GM23338 (cell line): ENCODE data around the gene OTUB2. TPM values are rescaled to one million over a fixed set of nuclear protein-coding genes. Genes with fewer than 3 reads are reported as not detected.

Experiments used
- ATAC-seq: fragments of 200-7000 bp; cut with Tn5 transposase; 3 replicates; pipeline ENCODE4 v1.9.1; 2020
- DNase-seq: peaks from one replicate; pipeline ENCODE4 v3.0.0-alpha.2; 2015; ENCODE audit warnings: low spot score
- H2AFZ ChIP-seq: fragments of 200-600 bp; sonication (generic); 2 replicates; pipeline ENCODE4 v1.8.0; 2016; ENCODE audit warnings: antibody characterized with exemption, mild to moderate bottlenecking, moderate library complexity
- H3F3A ChIP-seq: fragments of 200-600 bp; sonication (generic); replicated peaks from 2 replicates; pipeline ENCODE4 v1.8.0; 2017; ENCODE audit warnings: antibody characterized with exemption, mixed run types, low read depth
- H3K27ac ChIP-seq: fragments of 200-600 bp; sonication (generic); 2 replicates; pipeline ENCODE4 v1.6.1; 2016; ENCODE audit warnings: low read depth
- H3K27me3 ChIP-seq: fragments of 200-600 bp; sonication (generic); 2 replicates; pipeline ENCODE4 v1.8.0; 2016; ENCODE audit warnings: mild to moderate bottlenecking, mixed run types, moderate library complexity; ENCODE audit not compliant: insufficient read depth
- H3K36me3 ChIP-seq: fragments of 200-600 bp; sonication (generic); 2 replicates; pipeline ENCODE4 v1.8.0; 2016; ENCODE audit warnings: mild to moderate bottlenecking; ENCODE audit not compliant: insufficient read depth
- H3K4me1 ChIP-seq: fragments of 200-600 bp; sonication (generic); 2 replicates; pipeline ENCODE4 v1.8.0; 2016; ENCODE audit warnings: mild to moderate bottlenecking, moderate library complexity; ENCODE audit not compliant: insufficient read depth
- H3K4me2 ChIP-seq: fragments of 200-600 bp; sonication (generic); 2 replicates; pipeline ENCODE4 v1.7.1; 2017; ENCODE audit warnings: mixed run types
- H3K4me3 ChIP-seq: fragments of 200-600 bp; sonication (generic); 2 replicates; pipeline ENCODE4 v1.6.1; 2016; ENCODE audit warnings: mixed run types
- H3K79me2 ChIP-seq: fragments of 200-600 bp; sonication (generic); replicated peaks from 2 replicates; pipeline ENCODE4 v1.8.0; 2017; ENCODE audit warnings: mild to moderate bottlenecking; ENCODE audit not compliant: insufficient read depth
- H3K9me2 ChIP-seq: fragments of 200-600 bp; sonication (generic); 2 replicates; pipeline ENCODE4 v1.8.0; 2017; ENCODE audit not compliant: insufficient read depth
- H4K20me1 ChIP-seq: fragments of 200-600 bp; sonication (generic); replicated peaks from 2 replicates; pipeline ENCODE4 v1.8.0; 2017; ENCODE audit warnings: mild to moderate bottlenecking; ENCODE audit not compliant: insufficient read depth
- H3K27ac Mint-ChIP-seq: 2 replicates; pipeline ENCODE4 v1.8.0; 2020; ENCODE audit warnings: inconsistent platforms, mild to moderate bottlenecking, moderate library complexity, mixed read lengths
- H3K27me3 Mint-ChIP-seq: 3 replicates; pipeline ENCODE4 v1.8.0; 2022; ENCODE audit warnings: low read depth, mild to moderate bottlenecking, moderate library complexity, mixed read lengths, inconsistent platforms; ENCODE audit not compliant: insufficient read depth, poor library complexity
- H3K36me3 Mint-ChIP-seq: 3 replicates; pipeline ENCODE4 v1.8.0; 2021; ENCODE audit warnings: low read depth, mild to moderate bottlenecking, inconsistent platforms, moderate library complexity, mixed read lengths
- H3K4me1 Mint-ChIP-seq: 3 replicates; pipeline ENCODE4 v1.8.0; 2020; ENCODE audit warnings: mild to moderate bottlenecking, inconsistent platforms, mixed read lengths
- H3K4me3 Mint-ChIP-seq: 3 replicates; pipeline ENCODE4 v1.8.0; 2021; ENCODE audit warnings: moderate library complexity, mild to moderate bottlenecking, inconsistent platforms, mixed read lengths
- H3K9me3 Mint-ChIP-seq: 3 replicates; pipeline ENCODE4 v1.8.0; 2020; ENCODE audit warnings: moderate library complexity, mild to moderate bottlenecking, inconsistent platforms, mixed read lengths
- CREB1 ChIP-seq: fragments of 250-450 bp; sonication (Bioruptor Pico); IDR thresholded peaks from 2 replicates; pipeline ENCODE4 v1.5.0; 2020; ENCODE audit warnings: low read depth, mild to moderate bottlenecking, moderate library complexity
- EZH2 ChIP-seq: fragments of 200-600 bp; sonication (generic); IDR thresholded peaks from one replicate; pipeline ENCODE4 v1.8.0; 2017; ENCODE audit warnings: antibody characterized with exemption, mild to moderate bottlenecking, low read depth; ENCODE audit not compliant: unreplicated experiment
- EZH2phosphoT487 ChIP-seq: fragments of 200-600 bp; sonication (generic); IDR thresholded peaks from one replicate; pipeline ENCODE4 v1.8.1; 2018; ENCODE audit warnings: antibody characterized with exemption; ENCODE audit not compliant: unreplicated experiment
- JUNB ChIP-seq: IDR thresholded peaks from one replicate; pipeline ENCODE4 v1.6.1; 2016; ENCODE audit warnings: antibody characterized with exemption; ENCODE audit not compliant: unreplicated experiment
- NANOG ChIP-seq: IDR thresholded peaks from 2 replicates; pipeline ENCODE4 v1.6.1; 2016; ENCODE audit warnings: antibody characterized with exemption, borderline replicate concordance
- POLR2AphosphoS5 ChIP-seq: IDR thresholded peaks from 2 replicates; pipeline ENCODE4 v1.6.1; 2016; ENCODE audit warnings: antibody characterized with exemption, low read depth
- STAT1 ChIP-seq: IDR thresholded peaks from one replicate; pipeline ENCODE4 v1.6.1; 2016; ENCODE audit warnings: antibody characterized with exemption; ENCODE audit not compliant: unreplicated experiment
- ZNF331 ChIP-seq: fragments of 250-450 bp; sonication (Bioruptor Pico); IDR thresholded peaks from 2 replicates; pipeline ENCODE4 v1.5.0; 2020; ENCODE audit warnings: low read depth, mild to moderate bottlenecking, moderate library complexity
- polyA plus RNA-seq: library from polyadenylated mRNA; unstranded; fragments of >200 nt; fragmentation: Nextera tagmentation; extraction: Ambion mirVana; gene quantifications from 2 replicates; pipeline ENCODE4 v1.2.1, GENCODE V29; 2016
- total RNA-seq: library from RNA; depleted of rRNA; stranded (reverse); fragments of >200 nt; shearing (Covaris generic); gene quantifications from 2 replicates; pipeline ENCODE4 v1.2.3, GENCODE V29; 2014
- TF ChIP-seq, protein P1 (sequence below): fragments of 250-450 bp; sonication (Bioruptor Pico); IDR thresholded peaks from 2 replicates; pipeline ENCODE4 v1.5.0; 2020; ENCODE audit warnings: mild to moderate bottlenecking, moderate library complexity
- TF ChIP-seq, protein P2 (sequence below): IDR thresholded peaks from one replicate; pipeline ENCODE4 v1.6.1; 2018; ENCODE audit warnings: antibody characterized with exemption; ENCODE audit not compliant: unreplicated experiment
- TF ChIP-seq, protein P3 (sequence below), 2 experiments: fragments of 200-600 bp in 1 of 2; sonication (generic) in 1 of 2; conservative IDR thresholded peaks; 2 replicates each; pipeline versions ENCODE4 v1.5.1 to v1.6.1; 2016 to 2017; ENCODE audit warnings: antibody characterized with exemption in 2 of 2, low read depth in 2 of 2, mild to moderate bottlenecking in 2 of 2, moderate library complexity in 1 of 2

Gene OTUB2
- total and polyA plus RNA-seq, 2 experiments from 2014 or later, result 2.1 to 4.1 TPM

DNA sequence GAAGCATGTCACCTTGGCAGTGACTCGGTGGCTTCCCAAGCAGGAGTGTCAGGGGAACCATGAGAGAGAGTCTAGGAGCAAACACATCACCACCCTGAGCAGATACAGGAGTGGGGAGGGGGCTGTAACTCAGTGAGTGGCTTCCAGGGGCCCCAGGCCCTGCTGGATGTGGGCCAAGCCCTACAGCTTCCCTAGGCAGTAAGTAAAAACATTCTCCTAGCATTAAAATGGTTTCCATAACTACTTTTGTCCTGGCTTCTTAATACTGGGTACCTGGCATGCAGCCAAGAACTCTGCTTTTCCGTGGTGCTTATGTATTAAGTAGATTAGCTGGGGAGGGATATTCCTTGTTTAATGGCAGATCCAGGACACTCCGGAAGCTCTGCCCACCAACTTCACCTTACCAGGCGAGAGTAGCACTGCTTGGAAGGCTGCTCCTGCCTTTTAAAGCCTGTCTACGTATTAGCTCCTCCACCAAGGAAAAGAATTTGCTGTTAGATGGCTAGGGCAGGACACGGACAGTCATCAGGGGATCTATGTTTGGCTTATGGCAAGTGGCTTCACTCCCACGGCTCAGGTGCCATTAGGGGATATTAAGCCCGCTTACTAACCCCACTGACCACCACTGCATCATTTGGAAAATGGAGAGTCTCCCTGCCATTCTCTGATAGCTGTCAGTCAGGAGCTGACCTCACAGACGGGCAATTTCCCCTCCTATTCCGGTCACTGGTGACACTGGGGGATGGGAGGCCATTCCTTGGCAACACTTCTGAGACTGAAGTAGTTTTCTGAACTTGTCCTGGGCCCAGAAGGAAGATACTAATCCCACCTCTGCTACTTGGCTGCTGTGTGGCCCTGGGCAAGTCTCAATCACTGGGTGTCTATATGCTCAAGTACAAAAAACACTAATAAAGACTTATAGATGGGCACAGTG lies 22.8 kb downstream of the OTUB2 start:
- Mint-ChIP-seq H3K9me3 (no peaks in the 10 kb centered on the region), H3K36me3 (peaks cover 68% of the 10 kb centered on the region), H3K27ac (no peak overlapping the region), H3K4me3 (no peak overlapping the region), H3K27me3 (peaks cover 7% of the 10 kb centered on the region), H3K4me1 (peaks cover 10% of the 10 kb centered on the region; the same call in 2 of the 3 replicates)
- Histone ChIP-seq H3K27ac (no peak overlapping the region), H3K4me3 (no peak overlapping the region), H3K36me3 (peaks cover 20% of the 10 kb centered on the region), H4K20me1 (peaks cover 3% of the 10 kb centered on the region), H3K9me2 (no peaks in the 10 kb centered on the region), H3K4me1 (no peaks in the 10 kb centered on the region), H3K27me3 (no peaks in the 10 kb centered on the region), H2AFZ (no peak overlapping the region), H3F3A (no peaks in the 10 kb centered on the region), H3K79me2 (no peaks in the 10 kb centered on the region), H3K4me2 (no peak overlapping the region)
- ATAC-seq (no peak), DNase-seq (no peak)
- TF ChIP-seq, protein P1, sequence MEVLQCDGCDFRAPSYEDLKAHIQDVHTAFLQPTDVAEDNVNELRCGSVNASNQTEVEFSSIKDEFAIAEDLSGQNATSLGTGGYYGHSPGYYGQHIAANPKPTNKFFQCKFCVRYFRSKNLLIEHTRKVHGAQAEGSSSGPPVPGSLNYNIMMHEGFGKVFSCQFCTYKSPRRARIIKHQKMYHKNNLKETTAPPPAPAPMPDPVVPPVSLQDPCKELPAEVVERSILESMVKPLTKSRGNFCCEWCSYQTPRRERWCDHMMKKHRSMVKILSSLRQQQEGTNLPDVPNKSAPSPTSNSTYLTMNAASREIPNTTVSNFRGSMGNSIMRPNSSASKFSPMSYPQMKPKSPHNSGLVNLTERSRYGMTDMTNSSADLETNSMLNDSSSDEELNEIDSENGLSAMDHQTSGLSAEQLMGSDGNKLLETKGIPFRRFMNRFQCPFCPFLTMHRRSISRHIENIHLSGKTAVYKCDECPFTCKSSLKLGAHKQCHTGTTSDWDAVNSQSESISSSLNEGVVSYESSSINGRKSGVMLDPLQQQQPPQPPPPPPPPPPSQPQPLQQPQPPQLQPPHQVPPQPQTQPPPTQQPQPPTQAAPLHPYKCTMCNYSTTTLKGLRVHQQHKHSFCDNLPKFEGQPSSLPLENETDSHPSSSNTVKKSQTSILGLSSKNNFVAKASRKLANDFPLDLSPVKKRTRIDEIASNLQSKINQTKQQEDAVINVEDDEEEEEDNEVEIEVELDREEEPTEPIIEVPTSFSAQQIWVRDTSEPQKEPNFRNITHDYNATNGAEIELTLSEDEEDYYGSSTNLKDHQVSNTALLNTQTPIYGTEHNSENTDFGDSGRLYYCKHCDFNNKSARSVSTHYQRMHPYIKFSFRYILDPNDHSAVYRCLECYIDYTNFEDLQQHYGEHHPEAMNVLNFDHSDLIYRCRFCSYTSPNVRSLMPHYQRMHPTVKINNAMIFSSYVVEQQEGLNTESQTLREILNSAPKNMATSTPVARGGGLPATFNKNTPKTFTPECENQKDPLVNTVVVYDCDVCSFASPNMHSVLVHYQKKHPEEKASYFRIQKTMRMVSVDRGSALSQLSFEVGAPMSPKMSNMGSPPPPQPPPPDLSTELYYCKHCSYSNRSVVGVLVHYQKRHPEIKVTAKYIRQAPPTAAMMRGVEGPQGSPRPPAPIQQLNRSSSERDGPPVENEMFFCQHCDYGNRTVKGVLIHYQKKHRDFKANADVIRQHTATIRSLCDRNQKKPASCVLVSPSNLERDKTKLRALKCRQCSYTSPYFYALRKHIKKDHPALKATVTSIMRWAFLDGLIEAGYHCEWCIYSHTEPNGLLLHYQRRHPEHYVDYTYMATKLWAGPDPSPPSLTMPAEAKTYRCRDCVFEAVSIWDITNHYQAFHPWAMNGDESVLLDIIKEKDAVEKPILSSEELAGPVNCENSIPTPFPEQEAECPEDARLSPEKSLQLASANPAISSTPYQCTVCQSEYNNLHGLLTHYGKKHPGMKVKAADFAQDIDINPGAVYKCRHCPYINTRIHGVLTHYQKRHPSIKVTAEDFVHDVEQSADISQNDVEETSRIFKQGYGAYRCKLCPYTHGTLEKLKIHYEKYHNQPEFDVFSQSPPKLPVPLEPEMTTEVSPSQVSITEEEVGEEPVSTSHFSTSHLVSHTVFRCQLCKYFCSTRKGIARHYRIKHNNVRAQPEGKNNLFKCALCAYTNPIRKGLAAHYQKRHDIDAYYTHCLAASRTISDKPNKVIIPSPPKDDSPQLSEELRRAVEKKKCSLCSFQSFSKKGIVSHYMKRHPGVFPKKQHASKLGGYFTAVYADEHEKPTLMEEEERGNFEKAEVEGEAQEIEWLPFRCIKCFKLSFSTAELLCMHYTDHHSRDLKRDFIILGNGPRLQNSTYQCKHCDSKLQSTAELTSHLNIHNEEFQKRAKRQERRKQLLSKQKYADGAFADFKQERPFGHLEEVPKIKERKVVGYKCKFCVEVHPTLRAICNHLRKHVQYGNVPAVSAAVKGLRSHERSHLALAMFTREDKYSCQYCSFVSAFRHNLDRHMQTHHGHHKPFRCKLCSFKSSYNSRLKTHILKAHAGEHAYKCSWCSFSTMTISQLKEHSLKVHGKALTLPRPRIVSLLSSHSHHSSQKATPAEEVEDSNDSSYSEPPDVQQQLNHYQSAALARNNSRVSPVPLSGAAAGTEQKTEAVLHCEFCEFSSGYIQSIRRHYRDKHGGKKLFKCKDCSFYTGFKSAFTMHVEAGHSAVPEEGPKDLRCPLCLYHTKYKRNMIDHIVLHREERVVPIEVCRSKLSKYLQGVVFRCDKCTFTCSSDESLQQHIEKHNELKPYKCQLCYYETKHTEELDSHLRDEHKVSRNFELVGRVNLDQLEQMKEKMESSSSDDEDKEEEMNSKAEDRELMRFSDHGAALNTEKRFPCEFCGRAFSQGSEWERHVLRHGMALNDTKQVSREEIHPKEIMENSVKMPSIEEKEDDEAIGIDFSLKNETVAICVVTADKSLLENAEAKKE (CRISPR knock-in tag), result no peak
- TF ChIP-seq EZH2phosphoT487 (no peak), ZNF331 (CRISPR knock-in tag) (no peak), NANOG (no peak), CREB1 (CRISPR knock-in tag) (no peak), POLR2AphosphoS5 (no peak), STAT1 (no peak), EZH2 (no peak), JUNB (no peak)
- TF ChIP-seq, protein P2, sequence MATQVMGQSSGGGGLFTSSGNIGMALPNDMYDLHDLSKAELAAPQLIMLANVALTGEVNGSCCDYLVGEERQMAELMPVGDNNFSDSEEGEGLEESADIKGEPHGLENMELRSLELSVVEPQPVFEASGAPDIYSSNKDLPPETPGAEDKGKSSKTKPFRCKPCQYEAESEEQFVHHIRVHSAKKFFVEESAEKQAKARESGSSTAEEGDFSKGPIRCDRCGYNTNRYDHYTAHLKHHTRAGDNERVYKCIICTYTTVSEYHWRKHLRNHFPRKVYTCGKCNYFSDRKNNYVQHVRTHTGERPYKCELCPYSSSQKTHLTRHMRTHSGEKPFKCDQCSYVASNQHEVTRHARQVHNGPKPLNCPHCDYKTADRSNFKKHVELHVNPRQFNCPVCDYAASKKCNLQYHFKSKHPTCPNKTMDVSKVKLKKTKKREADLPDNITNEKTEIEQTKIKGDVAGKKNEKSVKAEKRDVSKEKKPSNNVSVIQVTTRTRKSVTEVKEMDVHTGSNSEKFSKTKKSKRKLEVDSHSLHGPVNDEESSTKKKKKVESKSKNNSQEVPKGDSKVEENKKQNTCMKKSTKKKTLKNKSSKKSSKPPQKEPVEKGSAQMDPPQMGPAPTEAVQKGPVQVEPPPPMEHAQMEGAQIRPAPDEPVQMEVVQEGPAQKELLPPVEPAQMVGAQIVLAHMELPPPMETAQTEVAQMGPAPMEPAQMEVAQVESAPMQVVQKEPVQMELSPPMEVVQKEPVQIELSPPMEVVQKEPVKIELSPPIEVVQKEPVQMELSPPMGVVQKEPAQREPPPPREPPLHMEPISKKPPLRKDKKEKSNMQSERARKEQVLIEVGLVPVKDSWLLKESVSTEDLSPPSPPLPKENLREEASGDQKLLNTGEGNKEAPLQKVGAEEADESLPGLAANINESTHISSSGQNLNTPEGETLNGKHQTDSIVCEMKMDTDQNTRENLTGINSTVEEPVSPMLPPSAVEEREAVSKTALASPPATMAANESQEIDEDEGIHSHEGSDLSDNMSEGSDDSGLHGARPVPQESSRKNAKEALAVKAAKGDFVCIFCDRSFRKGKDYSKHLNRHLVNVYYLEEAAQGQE, result no peak
- TF ChIP-seq, protein P3, sequence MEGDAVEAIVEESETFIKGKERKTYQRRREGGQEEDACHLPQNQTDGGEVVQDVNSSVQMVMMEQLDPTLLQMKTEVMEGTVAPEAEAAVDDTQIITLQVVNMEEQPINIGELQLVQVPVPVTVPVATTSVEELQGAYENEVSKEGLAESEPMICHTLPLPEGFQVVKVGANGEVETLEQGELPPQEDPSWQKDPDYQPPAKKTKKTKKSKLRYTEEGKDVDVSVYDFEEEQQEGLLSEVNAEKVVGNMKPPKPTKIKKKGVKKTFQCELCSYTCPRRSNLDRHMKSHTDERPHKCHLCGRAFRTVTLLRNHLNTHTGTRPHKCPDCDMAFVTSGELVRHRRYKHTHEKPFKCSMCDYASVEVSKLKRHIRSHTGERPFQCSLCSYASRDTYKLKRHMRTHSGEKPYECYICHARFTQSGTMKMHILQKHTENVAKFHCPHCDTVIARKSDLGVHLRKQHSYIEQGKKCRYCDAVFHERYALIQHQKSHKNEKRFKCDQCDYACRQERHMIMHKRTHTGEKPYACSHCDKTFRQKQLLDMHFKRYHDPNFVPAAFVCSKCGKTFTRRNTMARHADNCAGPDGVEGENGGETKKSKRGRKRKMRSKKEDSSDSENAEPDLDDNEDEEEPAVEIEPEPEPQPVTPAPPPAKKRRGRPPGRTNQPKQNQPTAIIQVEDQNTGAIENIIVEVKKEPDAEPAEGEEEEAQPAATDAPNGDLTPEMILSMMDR (conservative IDR thresholded peaks at IDR 0.05; ENCODE audit: low read depth in 2 of 2), result no peak
